Fibroblast of villous mesenchyme (primary cell): ENCODE measurements around the gene POU3F2. TPM values are rescaled to one million over a fixed set of nuclear protein-coding genes. Genes with fewer than 3 reads are reported as not detected.

ENCODE experiments used
- DNase-seq: peaks from one replicate; pipeline ENCODE4 v3.0.0-alpha.2; 2010; ENCODE audit warnings: low read depth
- H3K4me3 ChIP-seq: 2 replicates; pipeline ENCODE4 v1.5.1; 2011; ENCODE audit warnings: low read depth, mild to moderate bottlenecking, low read length
- total RNA-seq: library from RNA; depleted of rRNA; stranded (reverse); fragments of >200 nt; gene quantifications from 2 replicates; pipeline ENCODE4 v1.2.3, GENCODE V29; 2012
- TF ChIP-seq, protein P1 (sequence below): IDR thresholded peaks from 2 replicates; pipeline ENCODE4 v1.5.1; 2012; ENCODE audit warnings: low read depth, mild to moderate bottlenecking, low read length; ENCODE audit not compliant: insufficient read depth

Gene POU3F2
- total RNA-seq, 1 donor, result not detected

DNA sequence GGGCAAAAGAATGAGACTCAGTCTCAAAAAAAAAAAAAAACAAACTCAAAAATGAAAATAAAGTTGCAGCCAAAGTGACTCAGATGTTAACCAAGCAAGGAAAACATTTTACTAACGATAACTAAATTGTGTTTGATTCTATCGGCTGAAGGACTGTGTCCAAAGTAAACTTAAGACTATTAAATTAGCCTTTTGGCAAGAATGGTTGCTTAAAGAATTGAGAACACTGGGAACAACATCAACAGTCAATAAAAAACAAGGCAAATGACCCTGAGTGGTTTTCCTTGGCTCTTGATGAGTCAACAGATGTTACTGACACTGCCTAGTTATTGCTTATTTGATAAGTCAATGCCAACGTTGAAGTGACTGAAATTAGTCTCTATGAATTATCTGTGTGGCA lies 36.7 kb downstream of the POU3F2 start:
- peak; percentile 77 for DNase-seq
- TF ChIP-seq, protein P1, sequence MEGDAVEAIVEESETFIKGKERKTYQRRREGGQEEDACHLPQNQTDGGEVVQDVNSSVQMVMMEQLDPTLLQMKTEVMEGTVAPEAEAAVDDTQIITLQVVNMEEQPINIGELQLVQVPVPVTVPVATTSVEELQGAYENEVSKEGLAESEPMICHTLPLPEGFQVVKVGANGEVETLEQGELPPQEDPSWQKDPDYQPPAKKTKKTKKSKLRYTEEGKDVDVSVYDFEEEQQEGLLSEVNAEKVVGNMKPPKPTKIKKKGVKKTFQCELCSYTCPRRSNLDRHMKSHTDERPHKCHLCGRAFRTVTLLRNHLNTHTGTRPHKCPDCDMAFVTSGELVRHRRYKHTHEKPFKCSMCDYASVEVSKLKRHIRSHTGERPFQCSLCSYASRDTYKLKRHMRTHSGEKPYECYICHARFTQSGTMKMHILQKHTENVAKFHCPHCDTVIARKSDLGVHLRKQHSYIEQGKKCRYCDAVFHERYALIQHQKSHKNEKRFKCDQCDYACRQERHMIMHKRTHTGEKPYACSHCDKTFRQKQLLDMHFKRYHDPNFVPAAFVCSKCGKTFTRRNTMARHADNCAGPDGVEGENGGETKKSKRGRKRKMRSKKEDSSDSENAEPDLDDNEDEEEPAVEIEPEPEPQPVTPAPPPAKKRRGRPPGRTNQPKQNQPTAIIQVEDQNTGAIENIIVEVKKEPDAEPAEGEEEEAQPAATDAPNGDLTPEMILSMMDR, result no peak
- no peak overlapping the region for H3K4me3 ChIP-seq

DNA sequence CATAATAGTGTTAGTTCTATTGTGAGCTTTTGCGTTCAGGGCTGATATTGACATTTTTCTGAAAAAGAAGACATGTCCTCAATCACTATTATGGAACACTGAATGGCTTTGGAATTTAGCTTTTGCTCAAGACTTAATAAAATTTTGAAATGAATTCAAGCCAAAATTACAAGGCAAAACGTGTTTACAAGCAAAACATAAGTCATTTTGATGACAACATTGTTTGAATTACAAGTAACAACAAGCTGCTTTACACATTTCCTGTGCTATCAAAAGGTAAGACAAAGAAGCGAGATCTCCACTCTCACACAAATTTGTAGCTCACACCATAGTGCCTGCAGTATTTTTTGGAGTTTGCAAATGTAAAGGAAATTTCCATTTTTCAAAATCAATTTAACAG lies 37.4 kb downstream of the POU3F2 start:
- H3K4me3 ChIP-seq, result no peak overlapping the region
- DNase-seq, result peak; percentile 13
- TF ChIP-seq, protein P1, result no peak

DNA sequence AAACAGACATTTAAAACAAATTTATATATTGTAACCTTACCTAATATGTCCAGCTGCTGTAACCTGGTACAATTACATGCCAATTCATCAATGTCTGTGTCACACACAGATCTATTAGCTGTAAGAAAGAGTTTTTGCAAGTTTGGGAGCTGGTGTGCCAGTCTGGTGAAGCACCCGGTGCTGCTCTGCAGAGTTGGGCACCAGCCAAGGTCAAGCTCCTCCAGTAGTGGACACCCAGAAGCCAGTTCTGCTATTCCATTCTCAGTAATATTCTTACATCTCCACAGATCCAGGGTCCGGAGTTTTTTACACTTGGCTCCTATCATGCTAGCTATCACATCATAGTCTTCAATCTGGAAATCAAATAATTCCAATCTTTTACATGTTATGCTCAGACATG lies 41.0 kb downstream of the POU3F2 start:
- DNase-seq, result no peak
- no peak overlapping the region for H3K4me3 ChIP-seq
- TF ChIP-seq, protein P1, result no peak

DNA sequence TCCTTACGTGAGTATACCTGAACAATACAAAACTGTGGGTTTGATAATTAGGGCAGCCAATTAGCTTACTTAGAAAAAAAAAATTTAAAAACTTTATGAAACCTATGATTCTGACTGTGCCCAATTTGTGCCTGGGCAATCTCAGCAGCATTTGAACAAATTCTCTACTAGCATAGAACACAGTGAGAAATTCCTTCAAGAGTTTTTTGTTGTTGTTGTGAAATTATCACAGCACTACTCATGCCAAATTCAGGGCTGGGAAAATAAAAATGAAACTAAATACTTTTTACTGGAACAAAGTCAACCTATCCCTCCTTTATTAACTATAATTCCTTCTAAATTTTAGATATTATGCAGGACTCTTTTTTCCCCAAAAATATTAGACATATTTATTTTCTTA lies 42.9 kb downstream of the POU3F2 start:
- TF ChIP-seq, protein P1, result no peak
- no peak overlapping the region for H3K4me3 ChIP-seq
- DNase-seq, result peak; percentile 16

DNA sequence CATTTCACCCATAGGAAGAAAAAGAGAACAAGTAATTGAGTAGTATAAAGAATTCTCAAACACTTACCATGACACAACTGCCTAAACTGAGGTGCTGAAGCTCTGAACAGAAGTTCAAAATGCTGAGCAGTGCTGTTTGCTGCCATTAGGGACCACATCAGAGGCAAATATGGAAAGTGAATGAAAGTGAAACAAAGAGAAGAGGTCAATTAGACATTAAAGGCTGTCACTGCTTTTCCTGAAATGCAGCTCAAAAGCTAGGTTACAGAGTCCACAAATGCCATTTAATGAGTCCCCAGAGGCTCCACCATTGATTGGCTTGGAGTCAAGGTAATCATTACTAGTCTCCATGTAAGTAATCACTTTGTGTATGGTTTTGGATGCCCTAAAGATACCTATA lies 46.1 kb downstream of the POU3F2 start:
- TF ChIP-seq, protein P1, result no peak
- DNase-seq, result no peak
- no peak overlapping the region for H3K4me3 ChIP-seq

DNA sequence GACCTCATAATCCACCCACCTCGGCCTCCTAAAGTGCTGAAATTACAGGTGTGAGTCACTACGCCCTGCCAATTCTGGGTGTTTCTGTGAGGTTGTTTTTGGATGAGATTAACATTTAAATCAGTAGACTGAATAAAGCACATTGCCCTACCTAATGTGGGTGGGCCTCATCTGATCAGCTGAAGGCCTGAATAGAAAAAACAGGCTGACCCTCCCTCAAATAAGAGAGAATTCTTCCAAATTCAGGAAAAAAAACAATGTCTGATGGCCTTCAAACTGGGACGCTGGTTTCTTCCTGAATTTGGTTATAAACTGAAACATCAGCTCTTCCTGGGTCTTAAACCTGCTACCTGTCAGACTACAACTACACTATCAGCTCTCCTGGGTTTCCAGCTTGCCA lies 51.0 kb downstream of the POU3F2 start:
- H3K4me3 ChIP-seq, result no peak overlapping the region
- no peak for DNase-seq
- TF ChIP-seq, protein P1, result no peak

DNA sequence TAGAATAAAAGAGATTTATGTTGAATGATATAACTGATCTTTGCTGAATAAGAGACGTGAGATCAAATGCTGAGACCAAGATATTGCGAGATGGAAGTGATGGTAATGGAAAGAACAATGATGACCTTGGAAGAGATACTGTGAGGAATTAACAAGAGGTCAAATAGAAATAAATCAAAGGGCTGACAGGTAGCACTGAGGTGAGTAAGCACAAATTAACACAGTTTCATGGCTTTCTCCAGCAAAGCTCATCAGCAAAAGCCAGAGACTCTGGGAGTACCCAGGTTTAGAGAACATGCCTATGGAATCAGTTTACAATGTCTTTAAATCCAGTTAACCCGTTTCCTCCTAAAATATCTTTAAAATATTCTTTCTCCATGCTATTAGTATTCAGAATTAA lies 53.3 kb downstream of the POU3F2 start:
- no peak overlapping the region for H3K4me3 ChIP-seq
- TF ChIP-seq, protein P1, result no peak
- DNase-seq, result no peak
